ENCODE results near the gene TIMM29.

The TIMM29 gene

DNA sequence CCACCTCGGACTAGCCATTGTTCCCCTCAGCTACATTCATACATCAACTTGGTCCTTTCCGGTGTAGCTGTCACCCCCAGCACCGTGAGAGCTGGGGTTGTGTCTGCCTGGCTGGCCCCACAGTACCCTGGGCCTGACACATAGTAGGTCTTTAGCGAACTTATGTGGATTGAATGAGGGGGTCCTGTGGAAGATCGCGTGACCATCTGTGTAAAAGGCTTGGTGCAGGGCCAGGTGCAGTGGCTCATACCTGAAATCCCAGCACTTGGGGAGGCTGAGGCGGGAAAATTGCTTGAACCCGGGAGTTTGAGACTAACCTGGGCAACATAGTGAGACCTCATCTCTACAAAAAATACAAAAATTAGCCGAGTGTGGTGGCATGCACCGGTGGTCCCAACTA, 34.3 kb downstream of the TIMM29 start:
- H3K4me3 ChIP-seq (replicated peaks; ENCODE audit: low read depth, low read length), result peak overlapping the region; percentile 98
- TF ChIP-seq, protein P1, sequence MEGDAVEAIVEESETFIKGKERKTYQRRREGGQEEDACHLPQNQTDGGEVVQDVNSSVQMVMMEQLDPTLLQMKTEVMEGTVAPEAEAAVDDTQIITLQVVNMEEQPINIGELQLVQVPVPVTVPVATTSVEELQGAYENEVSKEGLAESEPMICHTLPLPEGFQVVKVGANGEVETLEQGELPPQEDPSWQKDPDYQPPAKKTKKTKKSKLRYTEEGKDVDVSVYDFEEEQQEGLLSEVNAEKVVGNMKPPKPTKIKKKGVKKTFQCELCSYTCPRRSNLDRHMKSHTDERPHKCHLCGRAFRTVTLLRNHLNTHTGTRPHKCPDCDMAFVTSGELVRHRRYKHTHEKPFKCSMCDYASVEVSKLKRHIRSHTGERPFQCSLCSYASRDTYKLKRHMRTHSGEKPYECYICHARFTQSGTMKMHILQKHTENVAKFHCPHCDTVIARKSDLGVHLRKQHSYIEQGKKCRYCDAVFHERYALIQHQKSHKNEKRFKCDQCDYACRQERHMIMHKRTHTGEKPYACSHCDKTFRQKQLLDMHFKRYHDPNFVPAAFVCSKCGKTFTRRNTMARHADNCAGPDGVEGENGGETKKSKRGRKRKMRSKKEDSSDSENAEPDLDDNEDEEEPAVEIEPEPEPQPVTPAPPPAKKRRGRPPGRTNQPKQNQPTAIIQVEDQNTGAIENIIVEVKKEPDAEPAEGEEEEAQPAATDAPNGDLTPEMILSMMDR (IDR thresholded peaks at IDR 0.05; ENCODE audit: low read depth, low read length, missing control alignments), result no peak
- DNase-seq (ENCODE audit: extremely low read depth, low read depth), result no peak

DNA sequence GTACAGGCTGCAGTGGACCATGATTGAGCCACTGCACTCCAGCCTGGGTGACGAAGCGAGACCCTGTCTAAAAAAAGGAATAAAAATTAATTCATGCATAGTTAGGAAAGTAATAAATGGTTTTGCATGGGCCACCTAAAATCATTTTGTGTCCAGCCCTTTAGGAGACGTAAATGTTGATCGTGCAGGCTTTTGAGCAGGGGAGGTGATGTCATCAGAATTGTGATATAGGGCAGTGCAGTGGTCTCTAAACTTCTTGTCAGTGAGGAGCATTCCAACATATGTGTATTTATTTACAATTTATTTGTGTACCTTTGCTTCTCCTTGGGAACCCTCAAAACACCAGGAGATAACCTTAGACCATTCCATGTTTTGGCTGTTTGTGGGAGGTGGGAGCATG, 35.3 kb downstream of the TIMM29 start:
- TF ChIP-seq, protein P1 (IDR thresholded peaks at IDR 0.05; ENCODE audit: low read depth, low read length, missing control alignments), result no peak
- no peak overlapping the region for H3K4me3 ChIP-seq (replicated peaks; ENCODE audit: low read depth, low read length)
- DNase-seq (ENCODE audit: extremely low read depth, low read depth), result no peak

DNA sequence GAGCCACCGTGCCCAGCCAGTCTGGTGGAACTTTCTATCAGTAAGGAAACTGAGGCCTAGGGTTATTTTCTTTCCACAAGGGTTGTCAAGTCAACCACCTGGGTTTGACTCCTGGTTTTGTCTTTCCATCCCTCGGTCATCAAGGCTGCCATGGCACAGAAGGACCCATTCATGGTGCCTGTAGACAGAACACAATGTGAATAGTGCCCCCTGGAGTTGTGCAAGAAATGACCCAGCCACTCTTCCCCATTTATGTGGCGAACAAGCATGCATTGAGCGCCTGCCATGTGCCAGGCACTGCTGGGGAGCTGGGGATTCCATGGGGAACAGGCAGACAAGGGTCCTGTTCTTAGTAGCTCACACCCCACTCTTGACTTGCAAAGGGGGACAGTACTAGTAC, 36.3 kb downstream of the TIMM29 start:
- TF ChIP-seq, protein P1 (IDR thresholded peaks at IDR 0.05; ENCODE audit: low read depth, low read length, missing control alignments), result no peak
- DNase-seq (ENCODE audit: extremely low read depth, low read depth), result no peak
- H3K4me3 ChIP-seq (replicated peaks; ENCODE audit: low read depth, low read length), result no peak overlapping the region

DNA sequence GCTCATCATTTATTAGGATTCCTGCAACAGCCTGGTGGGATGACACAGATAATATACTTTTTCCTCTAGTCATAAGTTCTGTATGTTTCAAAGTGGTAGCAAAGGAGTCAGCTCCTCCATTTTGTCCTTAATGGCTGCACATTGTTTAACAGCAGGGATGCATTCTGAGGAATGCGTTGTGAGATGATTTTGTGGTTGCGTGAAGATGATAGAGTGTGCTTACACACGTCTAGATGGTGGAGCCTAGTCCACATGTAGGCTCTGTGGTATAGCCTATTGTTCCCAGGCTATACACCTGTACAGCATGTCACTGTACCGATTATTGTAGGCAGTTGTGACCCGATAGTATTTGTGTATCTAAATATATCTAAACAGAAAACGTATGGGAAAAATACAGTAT, 36.8 kb downstream of the TIMM29 start:
- DNase-seq (ENCODE audit: extremely low read depth, low read depth), result no peak
- H3K4me3 ChIP-seq (replicated peaks; ENCODE audit: low read depth, low read length), result no peak overlapping the region
- TF ChIP-seq, protein P1 (IDR thresholded peaks at IDR 0.05; ENCODE audit: low read depth, low read length, missing control alignments), result no peak

DNA sequence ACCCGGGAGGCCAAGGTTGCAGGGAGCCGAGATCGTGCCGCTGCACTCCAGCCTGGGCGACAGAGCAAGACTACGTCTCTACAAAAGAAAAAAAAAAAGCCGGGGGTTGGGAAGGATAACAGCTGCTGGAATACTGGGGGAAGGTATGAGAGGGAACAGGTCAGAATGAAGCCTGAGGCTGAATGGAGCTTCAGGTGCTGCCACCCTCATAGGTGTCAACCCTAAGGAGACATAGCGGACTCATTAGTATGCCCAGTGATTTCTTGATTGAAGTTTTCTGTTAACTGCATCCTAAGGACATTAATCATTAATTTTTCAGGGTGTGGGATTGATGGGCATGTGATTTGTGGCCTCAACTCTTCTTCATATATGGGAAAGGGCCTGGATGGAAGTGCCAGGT, 38.2 kb downstream of the TIMM29 start:
- DNase-seq (ENCODE audit: extremely low read depth, low read depth), result no peak
- H3K4me3 ChIP-seq (replicated peaks; ENCODE audit: low read depth, low read length), result no peak overlapping the region
- TF ChIP-seq, protein P1 (IDR thresholded peaks at IDR 0.05; ENCODE audit: low read depth, low read length, missing control alignments), result no peak

DNA sequence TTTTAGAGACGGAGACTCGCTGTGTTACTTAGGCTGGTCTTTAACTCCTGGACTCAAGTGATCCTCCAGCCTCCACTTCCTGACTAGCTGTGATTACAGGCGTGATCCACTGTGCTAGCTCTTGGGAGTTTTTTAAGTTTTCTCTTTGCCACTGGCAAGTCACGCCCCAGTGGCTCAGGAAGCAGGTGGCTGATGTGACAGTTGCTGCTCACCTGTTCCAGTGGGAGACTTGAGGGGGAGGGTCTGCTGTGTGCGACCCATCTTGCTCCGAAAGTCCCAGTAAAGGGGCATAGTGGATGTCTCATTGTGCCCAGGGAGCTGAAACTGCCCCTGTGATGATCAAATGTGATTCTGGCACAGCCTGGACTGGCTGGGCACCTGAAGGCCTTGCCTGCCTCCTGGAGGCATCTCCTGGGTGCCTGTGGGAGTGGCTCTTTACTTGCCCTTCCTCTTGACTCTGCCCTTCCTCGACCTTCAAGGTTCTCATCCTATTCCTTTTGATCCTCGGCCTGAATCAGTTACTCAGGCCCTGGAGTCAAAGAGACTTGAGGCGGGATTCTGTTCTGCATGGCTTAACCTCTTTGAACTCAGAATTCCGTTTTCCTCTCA, 40.0 kb downstream of the TIMM29 start:
- TF ChIP-seq, protein P1 (IDR thresholded peaks at IDR 0.05; ENCODE audit: low read depth, low read length, missing control alignments), result no peak
- no peak overlapping the region for H3K4me3 ChIP-seq (replicated peaks; ENCODE audit: low read depth, low read length)
- no peak for DNase-seq (ENCODE audit: extremely low read depth, low read depth)
